GM19372 (cell line): Measurements from ENCODE around the gene SETD3.

ENCODE experiments used
- ATAC-seq: cut with Tn5 transposase; IDR thresholded peaks from one replicate; pipeline ENCODE4 v1.9.1; 2021; ENCODE audit warnings: mild to moderate bottlenecking, low read depth, moderate library complexity; ENCODE audit not compliant: unreplicated experiment

Gene SETD3

GRCh38 chr14:99426813-99427346, 53.8 kb downstream of the SETD3 start:
- no peak for ATAC-seq

- ATAC-seq, result no peak
Measured at GRCh38 chr14:99426265-99426664, 54.4 kb downstream of the SETD3 start.

GRCh38 chr14:99425272-99425681, 55.4 kb downstream of the SETD3 start:
- ATAC-seq, result no peak

- no peak for ATAC-seq
Measured at GRCh38 chr14:99424306-99424877, 56.3 kb downstream of the SETD3 start.

- no peak for ATAC-seq
Measured at GRCh38 chr14:99423434-99423833, 57.2 kb downstream of the SETD3 start.

GRCh38 chr14:99422228-99423010, 58.2 kb downstream of the SETD3 start:
- no peak for ATAC-seq

- no peak for ATAC-seq
Measured at GRCh38 chr14:99420711-99421110, 59.9 kb downstream of the SETD3 start.

- ATAC-seq, result no peak
Measured at GRCh38 chr14:99419905-99420304, 60.8 kb downstream of the SETD3 start.

- ATAC-seq, result no peak
Measured at GRCh38 chr14:99418242-99418641, 62.4 kb downstream of the SETD3 start.

GRCh38 chr14:99416909-99417308, 63.8 kb downstream of the SETD3 start:
- no peak for ATAC-seq

GRCh38 chr14:99415496-99416281, 65.0 kb downstream of the SETD3 start:
- ATAC-seq, result peak; percentile 92

- ATAC-seq, result no peak
Measured at GRCh38 chr14:99413911-99414310, 66.7 kb downstream of the SETD3 start.

- no peak for ATAC-seq
Measured at GRCh38 chr14:99413172-99413571, 67.5 kb downstream of the SETD3 start.

- ATAC-seq, result no peak
Measured at GRCh38 chr14:99412117-99413061, 68.3 kb downstream of the SETD3 start.

GRCh38 chr14:99410019-99410418, 70.6 kb downstream of the SETD3 start:
- ATAC-seq, result no peak

- no peak for ATAC-seq
Measured at GRCh38 chr14:99408971-99409289, 71.7 kb downstream of the SETD3 start.

- ATAC-seq, result no peak
Measured at GRCh38 chr14:99408286-99408970, 72.2 kb downstream of the SETD3 start.

- no peak for ATAC-seq
Measured at GRCh38 chr14:99407416-99407815, 73.2 kb downstream of the SETD3 start.

GRCh38 chr14:99402950-99403349, 77.7 kb downstream of the SETD3 start:
- ATAC-seq, result no peak

- no peak for ATAC-seq
Measured at GRCh38 chr14:99402285-99402648, 78.4 kb downstream of the SETD3 start.
